Right atrium auricular region (tissue), 2 donors: ENCODE data around the gene MCU. TPM values are rescaled to one million over a fixed set of nuclear protein-coding genes. Genes with fewer than 3 reads are reported as not detected.

Experiments used
- DNase-seq: peaks from one replicate; pipeline ENCODE4 v3.0.0-alpha.2; 2019; ENCODE audit warnings: low spot score
- H3K27ac ChIP-seq, 2 donors: fragments of 200-600 bp; sonication (generic); 1 replicate in 1 of 2; 2 replicates in 1 of 2; pipeline ENCODE4 v1.5.1; 2016 to 2019
- H3K27me3 ChIP-seq, 2 donors: fragments of 200-600 bp; sonication (generic); one replicate each; pipeline versions ENCODE4 v1.5.1 to v1.6.0; 2017 to 2019
- H3K36me3 ChIP-seq: fragments of 200-600 bp; sonication (generic); one replicate; pipeline ENCODE4 v1.5.1; 2016
- H3K4me1 ChIP-seq, 2 donors: fragments of 200-600 bp; sonication (generic); one replicate each; pipeline versions ENCODE4 v1.5.1 to v1.6.0; 2017 to 2019
- H3K4me3 ChIP-seq, 2 donors: fragments of 200-600 bp; sonication (generic); 1 replicate in 1 of 2; 2 replicates in 1 of 2; pipeline ENCODE4 v1.5.1; 2017 to 2019; ENCODE audit warnings: mild to moderate bottlenecking in 1 of 2, moderate library complexity in 1 of 2
- H3K9me3 ChIP-seq, 2 donors: fragments of 200-600 bp; sonication (generic); one replicate each; pipeline ENCODE4 v1.5.1; 2019
- total RNA-seq, 2 donors: library from RNA; depleted of rRNA; stranded (reverse); fragments of >200 nt; gene quantifications; one replicate each; pipeline ENCODE4 v1.1.0, GENCODE V29; 2016
- TF ChIP-seq, protein P1 (sequence below), 2 donors: fragments of 200-600 bp; sonication (generic); IDR thresholded peaks; one replicate each; pipeline ENCODE4 v1.5.1; 2019; ENCODE audit warnings: antibody characterized with exemption in 2 of 2

The MCU gene
- total RNA-seq, 2 donors from 2014 or later = 12.4 to 14.2 TPM

DNA sequence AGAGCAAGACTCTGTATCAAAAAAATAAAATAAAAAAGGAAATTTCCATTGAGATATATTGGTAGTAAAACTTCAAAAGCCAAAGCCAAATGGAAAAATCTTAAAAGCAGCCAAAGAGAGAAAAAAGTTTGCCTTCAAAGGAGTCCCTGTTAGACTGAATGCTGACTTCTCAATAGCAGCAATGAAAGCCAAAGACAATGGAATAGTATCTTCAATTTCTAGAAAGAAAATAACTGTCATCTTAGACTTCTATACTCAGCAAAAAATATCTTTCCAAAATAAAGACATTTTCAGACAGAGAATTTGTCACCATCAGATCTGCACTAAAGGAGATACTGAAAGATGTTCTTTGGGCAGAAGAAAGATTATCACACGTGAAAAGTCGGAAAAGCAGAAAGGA is 187.3 kb downstream of the MCU start:
- no peak for DNase-seq
- no peaks in the 10 kb centered on the region for H3K9me3 ChIP-seq
- TF ChIP-seq, protein P1, sequence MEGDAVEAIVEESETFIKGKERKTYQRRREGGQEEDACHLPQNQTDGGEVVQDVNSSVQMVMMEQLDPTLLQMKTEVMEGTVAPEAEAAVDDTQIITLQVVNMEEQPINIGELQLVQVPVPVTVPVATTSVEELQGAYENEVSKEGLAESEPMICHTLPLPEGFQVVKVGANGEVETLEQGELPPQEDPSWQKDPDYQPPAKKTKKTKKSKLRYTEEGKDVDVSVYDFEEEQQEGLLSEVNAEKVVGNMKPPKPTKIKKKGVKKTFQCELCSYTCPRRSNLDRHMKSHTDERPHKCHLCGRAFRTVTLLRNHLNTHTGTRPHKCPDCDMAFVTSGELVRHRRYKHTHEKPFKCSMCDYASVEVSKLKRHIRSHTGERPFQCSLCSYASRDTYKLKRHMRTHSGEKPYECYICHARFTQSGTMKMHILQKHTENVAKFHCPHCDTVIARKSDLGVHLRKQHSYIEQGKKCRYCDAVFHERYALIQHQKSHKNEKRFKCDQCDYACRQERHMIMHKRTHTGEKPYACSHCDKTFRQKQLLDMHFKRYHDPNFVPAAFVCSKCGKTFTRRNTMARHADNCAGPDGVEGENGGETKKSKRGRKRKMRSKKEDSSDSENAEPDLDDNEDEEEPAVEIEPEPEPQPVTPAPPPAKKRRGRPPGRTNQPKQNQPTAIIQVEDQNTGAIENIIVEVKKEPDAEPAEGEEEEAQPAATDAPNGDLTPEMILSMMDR (IDR thresholded peaks at IDR 0.05) = no peak
- H3K4me3 ChIP-seq = no peak overlapping the region
- no peaks in the 10 kb centered on the region for H3K36me3 ChIP-seq
- no peaks in the 10 kb centered on the region for H3K27me3 ChIP-seq
- H3K4me1 ChIP-seq = no peaks in the 10 kb centered on the region
- no peak overlapping the region for H3K27ac ChIP-seq

DNA sequence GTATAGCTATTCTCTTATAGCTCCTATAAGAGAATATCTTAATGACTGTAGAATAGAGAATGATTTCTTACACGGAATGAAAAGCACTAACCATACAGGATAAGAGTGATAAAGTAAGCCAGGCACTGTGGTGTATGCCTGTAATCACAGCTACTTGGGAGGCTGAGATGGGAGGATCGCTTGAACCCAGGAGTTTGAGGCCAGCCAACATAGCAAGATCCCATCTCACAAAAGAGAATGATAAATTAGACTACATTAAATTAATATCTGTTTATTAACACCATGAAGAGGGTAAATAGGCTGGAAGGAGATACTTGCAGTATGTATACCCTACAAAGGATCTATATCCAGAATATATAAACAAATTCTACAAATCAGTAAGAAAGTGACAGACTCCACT is 189.3 kb downstream of the MCU start:
- TF ChIP-seq, protein P1 (IDR thresholded peaks at IDR 0.05) = no peak
- DNase-seq = no peak
- peaks cover 0 to 3% of the 10 kb centered on the region in 2 donors for H3K4me1 ChIP-seq
- peaks cover 5% of the 10 kb centered on the region for H3K36me3 ChIP-seq
- H3K4me3 ChIP-seq = no peak overlapping the region
- no peaks in the 10 kb centered on the region for H3K27me3 ChIP-seq
- no peaks in the 10 kb centered on the region for H3K9me3 ChIP-seq
- H3K27ac ChIP-seq = no peak overlapping the region

DNA sequence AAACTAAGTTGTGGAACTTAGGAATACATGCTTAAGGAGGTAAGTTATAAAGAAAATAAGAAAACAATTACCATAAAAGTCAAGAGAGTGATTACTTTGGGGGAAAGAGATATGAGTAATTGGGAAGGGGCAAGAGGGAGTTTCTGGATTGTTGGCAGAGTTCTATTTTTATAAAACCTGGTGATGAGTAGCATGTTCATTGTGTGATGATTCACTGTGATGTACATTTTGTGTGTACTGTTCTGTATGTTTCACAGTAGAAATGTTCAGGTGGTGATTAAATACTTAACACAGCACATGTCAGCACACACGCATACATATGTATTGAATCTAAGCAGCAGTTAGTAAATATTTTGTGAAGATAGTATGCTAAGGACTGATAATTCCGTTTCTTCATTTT is 191.9 kb downstream of the MCU start:
- peaks cover 0 to 27% of the 10 kb centered on the region in 2 donors for H3K4me1 ChIP-seq
- TF ChIP-seq, protein P1 (IDR thresholded peaks at IDR 0.05) = no peak
- no peak for DNase-seq
- peaks cover 5% of the 10 kb centered on the region for H3K36me3 ChIP-seq
- H3K27ac ChIP-seq = no peak overlapping the region
- H3K27me3 ChIP-seq = no peaks in the 10 kb centered on the region
- H3K9me3 ChIP-seq = no peaks in the 10 kb centered on the region
- no peak overlapping the region for H3K4me3 ChIP-seq

DNA sequence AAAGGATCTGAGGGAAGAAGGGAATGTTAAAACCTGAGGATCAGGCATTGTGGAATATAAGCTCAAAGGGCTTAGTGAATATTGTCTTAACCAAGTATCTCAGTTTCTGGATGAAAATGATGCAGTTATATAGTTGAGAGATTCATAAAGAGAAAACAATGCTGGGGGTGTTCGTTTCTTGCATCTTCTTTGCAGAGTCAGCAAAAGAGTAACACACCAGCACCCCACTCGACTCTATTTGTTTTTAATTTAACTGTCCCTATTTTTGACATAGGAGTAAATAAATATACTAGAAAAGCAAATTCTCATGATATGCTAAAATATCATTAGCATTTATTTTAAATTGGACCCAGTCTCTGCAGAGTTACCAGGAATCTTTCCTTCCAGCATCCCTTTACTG is 194.0 kb downstream of the MCU start:
- Histone ChIP-seq H3K4me1 (peaks cover 0 to 30% of the 10 kb centered on the region in 2 donors), H3K9me3 (no peaks in the 10 kb centered on the region), H3K27me3 (no peaks in the 10 kb centered on the region), H3K36me3 (peaks cover 5% of the 10 kb centered on the region), H3K4me3 (no peak overlapping the region), H3K27ac (no peak overlapping the region)
- TF ChIP-seq, protein P1 (IDR thresholded peaks at IDR 0.05) = no peak
- DNase-seq = no peak

DNA sequence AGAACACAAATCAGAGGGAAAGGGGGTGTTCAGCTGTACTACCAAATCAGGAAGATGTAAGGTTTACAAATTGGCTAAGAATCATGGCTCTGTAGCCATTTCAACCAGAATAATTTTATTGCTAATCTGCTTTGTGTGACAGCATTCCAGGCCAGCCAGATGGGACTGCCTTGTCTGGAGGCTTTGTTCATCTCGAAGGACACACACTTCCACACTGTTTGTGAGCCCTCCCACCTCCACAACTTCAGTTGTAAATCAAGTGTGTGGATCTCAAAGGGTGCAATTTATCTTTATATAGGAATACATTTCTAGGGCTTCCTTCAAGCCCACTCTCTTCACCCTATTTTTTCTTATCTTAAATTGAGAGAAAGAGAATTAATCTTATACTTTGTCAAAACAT is 194.7 kb downstream of the MCU start:
- no peak for DNase-seq
- Histone ChIP-seq H3K27ac (no peak overlapping the region), H3K9me3 (no peaks in the 10 kb centered on the region), H3K4me3 (no peak overlapping the region), H3K36me3 (peaks cover 5% of the 10 kb centered on the region), H3K4me1 (peaks cover 0 to 30% of the 10 kb centered on the region in 2 donors), H3K27me3 (no peaks in the 10 kb centered on the region)
- TF ChIP-seq, protein P1 (IDR thresholded peaks at IDR 0.05) = no peak

DNA sequence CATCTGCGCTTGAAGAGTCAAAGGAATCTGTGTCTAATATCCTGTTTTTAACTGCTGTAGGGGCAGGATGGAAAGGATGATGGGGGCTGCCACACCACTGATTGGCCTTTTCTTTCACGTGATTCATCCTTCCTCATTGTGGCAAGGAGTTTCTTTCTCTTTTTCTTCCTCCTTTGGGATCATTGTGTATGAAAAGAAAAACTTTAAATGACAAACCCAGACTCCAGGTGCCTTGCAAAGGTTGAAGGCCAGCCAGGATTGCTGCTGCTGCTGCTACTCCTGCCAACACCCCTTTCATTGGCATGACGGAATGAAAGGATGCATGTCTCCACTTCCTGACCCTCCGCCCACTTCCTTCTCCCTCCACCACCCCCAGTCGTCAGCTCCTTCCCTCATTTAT is 195.1 kb downstream of the MCU start:
- DNase-seq = no peak
- Histone ChIP-seq H3K4me1 (peaks cover 0 to 30% of the 10 kb centered on the region in 2 donors), H3K27me3 (no peaks in the 10 kb centered on the region), H3K4me3 (no peak overlapping the region), H3K36me3 (peaks cover 5% of the 10 kb centered on the region), H3K9me3 (no peaks in the 10 kb centered on the region), H3K27ac (peak overlapping the region in 1 of 2 donors; percentile 4)
- TF ChIP-seq, protein P1 (IDR thresholded peaks at IDR 0.05) = no peak
